H1 (cell line): ENCODE data around the gene RPA3. TPM values are rescaled to one million over a fixed set of nuclear protein-coding genes. Genes with fewer than 3 reads are reported as not detected.

ENCODE experiments used
- CTCF ChIA-PET: fragments of 300-600 bp; sonication (Branson Sonifier 250); formaldehyde crosslinking; loops from one replicate; lab custom pipeline; 2021; ENCODE audit not compliant: partially characterized antibody; lab: Charles Lee
- POLR2A ChIA-PET: fragments of 300-600 bp; sonication (Branson Sonifier 250); formaldehyde crosslinking; loops from one replicate; lab custom pipeline; 2021; ENCODE audit warnings: inconsistent platforms; ENCODE audit not compliant: partially characterized antibody; lab: Charles Lee
- DNase-seq, 2 experiments: peaks; one replicate each; pipeline versions ENCODE4 v3.0.0 to v3.0.0-alpha.2; 2010 to 2022; ENCODE audit warnings: low spot score in 2 of 2, low read depth in 1 of 2, mixed read lengths in 1 of 2
- FAIRE-seq: peaks from 2 replicates; lab custom pipeline; 2011; peaks lifted over from hg19 to GRCh38; lab: Jason Lieb, UNC
- H2AFZ ChIP-seq: 2 replicates; pipeline ENCODE4 v1.8.1; 2012; ENCODE audit warnings: low read length, inconsistent platforms
- H2AK5ac ChIP-seq: 2 replicates; pipeline ENCODE4 v1.6.1; 2013; ENCODE audit warnings: low read depth, low read length
- H2BK120ac ChIP-seq: replicated peaks from 2 replicates; pipeline ENCODE3; 2013; ENCODE audit warnings: low read depth, low read length, inconsistent platforms
- H2BK12ac ChIP-seq: 2 replicates; pipeline ENCODE4 v1.6.1; 2013; ENCODE audit warnings: low read depth, low read length
- H2BK15ac ChIP-seq: 2 replicates; pipeline ENCODE4 v1.6.1; 2013; ENCODE audit warnings: low read length
- H2BK20ac ChIP-seq: 2 replicates; pipeline ENCODE4 v1.6.1; 2013; ENCODE audit warnings: low read length
- H2BK5ac ChIP-seq: 2 replicates; pipeline ENCODE4 v1.6.1; 2013; ENCODE audit warnings: low read depth, low read length
- H3K14ac ChIP-seq: 2 replicates; pipeline ENCODE4 v1.6.1; 2013; ENCODE audit warnings: inconsistent platforms; ENCODE audit not compliant: insufficient read length
- H3K18ac ChIP-seq: 2 replicates; pipeline ENCODE4 v1.6.1; 2013; ENCODE audit warnings: low read length; ENCODE audit errors: extremely low read depth
- H3K23ac ChIP-seq: 2 replicates; pipeline ENCODE4 v1.6.1; 2013; ENCODE audit warnings: inconsistent platforms; ENCODE audit not compliant: insufficient read length
- H3K23me2 ChIP-seq: 2 replicates; pipeline ENCODE4 v1.6.1; 2013; ENCODE audit warnings: low read depth, low read length
- H3K27ac ChIP-seq: 2 replicates; pipeline ENCODE4 v1.6.1; 2011; ENCODE audit warnings: low read depth, low read length, inconsistent platforms
- H3K27me3 ChIP-seq, 4 experiments: replicated peaks in 1 of 4; 1 replicate in 1 of 4; 2 replicates in 3 of 4; pipeline versions ENCODE4 v1.6.1 to v1.8.1; 2011 to 2013; ENCODE audit warnings: low read length in 3 of 4, mild to moderate bottlenecking in 3 of 4, inconsistent platforms in 2 of 4, mixed read lengths in 2 of 4, moderate library complexity in 1 of 4; ENCODE audit not compliant: control insufficient read depth in 3 of 4, insufficient read depth in 3 of 4; ENCODE audit errors: extremely low read depth in 1 of 4
- H3K36me3 ChIP-seq, 4 experiments: 2 replicates each; pipeline versions ENCODE4 v1.6.1 to v1.8.1; 2011 to 2013; ENCODE audit warnings: mild to moderate bottlenecking in 4 of 4, low read length in 3 of 4, moderate library complexity in 2 of 4, control low read depth in 1 of 4, inconsistent platforms in 1 of 4; ENCODE audit not compliant: insufficient read depth in 4 of 4, control insufficient read depth in 2 of 4
- H3K4ac ChIP-seq: replicated peaks from 2 replicates; pipeline ENCODE3; 2013; ENCODE audit warnings: low read length, low read depth, mixed read lengths, inconsistent platforms; ENCODE audit not compliant: insufficient read length
- H3K4me1 ChIP-seq, 4 experiments: replicated peaks in 1 of 4; 1 replicate in 1 of 4; 2 replicates in 3 of 4; pipeline versions ENCODE4 v1.6.1 to v1.8.1; 2011 to 2013; ENCODE audit warnings: low read length in 3 of 4, inconsistent platforms in 2 of 4, mixed read lengths in 1 of 4; ENCODE audit not compliant: insufficient read depth in 4 of 4, control insufficient read depth in 3 of 4
- H3K4me2 ChIP-seq, 2 experiments: 2 replicates each; pipeline versions ENCODE4 v1.6.1 to v1.8.1; 2011 to 2013; ENCODE audit warnings: low read depth in 2 of 2, low read length in 2 of 2, control low read depth in 1 of 2, inconsistent platforms in 1 of 2, mild to moderate bottlenecking in 1 of 2; ENCODE audit not compliant: insufficient read depth in 1 of 2
- H3K4me3 ChIP-seq, 4 experiments: fragments of 200-600, 300-600 bp in 1 of 4; sonication (generic), shearing (Covaris generic), sonication (Bioruptor Twin) in 1 of 4; 2 replicates each; pipeline versions ENCODE4 v1.5.1 to v1.8.1; 2011 to 2016; ENCODE audit warnings: low read length in 4 of 4, low read depth in 3 of 4, control low read depth in 2 of 4, inconsistent platforms in 2 of 4, mild to moderate bottlenecking in 2 of 4, mixed read lengths in 1 of 4, moderate library complexity in 1 of 4; ENCODE audit not compliant: insufficient read depth in 2 of 4; ENCODE audit errors: extremely low read depth in 1 of 4
- H3K56ac ChIP-seq: replicated peaks from 2 replicates; pipeline ENCODE3; 2013; ENCODE audit warnings: low read depth, mild to moderate bottlenecking, mixed read lengths, low read length, inconsistent platforms; ENCODE audit not compliant: insufficient read length
- H3K79me1 ChIP-seq: 2 replicates; pipeline ENCODE4 v1.6.1; 2013; ENCODE audit warnings: low read depth, low read length, control low read depth
- H3K79me2 ChIP-seq, 2 experiments: 2 replicates each; pipeline versions ENCODE4 v1.6.1 to v1.8.1; 2012 to 2013; ENCODE audit warnings: low read length in 2 of 2, mild to moderate bottlenecking in 2 of 2, inconsistent platforms in 1 of 2; ENCODE audit not compliant: insufficient read depth in 2 of 2, control insufficient read depth in 1 of 2
- H3K9ac ChIP-seq, 4 experiments: replicated peaks in 1 of 4; 1 replicate in 1 of 4; 2 replicates in 3 of 4; pipeline versions ENCODE4 v1.6.1 to v1.8.1; 2011 to 2013; ENCODE audit warnings: low read depth in 3 of 4, low read length in 3 of 4, control low read depth in 2 of 4, mild to moderate bottlenecking in 2 of 4, moderate library complexity in 2 of 4, inconsistent platforms in 1 of 4; ENCODE audit errors: extremely low read depth in 1 of 4
- H3K9me3 ChIP-seq, 2 experiments: 2 replicates each; pipeline versions ENCODE4 v1.6.1 to v1.8.1; 2012 to 2013; ENCODE audit warnings: mild to moderate bottlenecking in 2 of 2, moderate library complexity in 2 of 2, control low read depth in 1 of 2, inconsistent platforms in 1 of 2, low read depth in 1 of 2, low read length in 1 of 2, mixed read lengths in 1 of 2; ENCODE audit not compliant: insufficient read depth in 2 of 2
- H4K20me1 ChIP-seq, 2 experiments: replicated peaks in 1 of 2; 2 replicates each; pipeline versions ENCODE3 to v1.8.1; 2011 to 2013; ENCODE audit warnings: inconsistent platforms in 2 of 2, low read length in 2 of 2, mild to moderate bottlenecking in 1 of 2; ENCODE audit not compliant: insufficient read depth in 2 of 2, control insufficient read depth in 1 of 2
- H4K5ac ChIP-seq: 2 replicates; pipeline ENCODE4 v1.6.1; 2013; ENCODE audit warnings: low read length, low read depth, mixed read lengths, inconsistent platforms; ENCODE audit not compliant: insufficient read length
- H4K8ac ChIP-seq: 2 replicates; pipeline ENCODE4 v1.8.0; 2013; ENCODE audit warnings: mild to moderate bottlenecking, moderate library complexity, low read length, inconsistent platforms; ENCODE audit not compliant: insufficient read depth; ENCODE audit errors: extremely low read depth
- H4K91ac ChIP-seq: replicated peaks from 2 replicates; pipeline ENCODE3; 2013; ENCODE audit warnings: low read length, mixed read lengths, inconsistent platforms; ENCODE audit not compliant: insufficient read length
- GTF2F1 ChIP-seq: IDR thresholded peaks from 2 replicates; pipeline ENCODE4 v1.6.1; 2012; ENCODE audit warnings: low read depth, low read length, improper control_type of control experiment, borderline replicate concordance
- PHF8 ChIP-seq: fragments of 200-600 bp; sonication (generic); conservative IDR thresholded peaks from 2 replicates; pipeline ENCODE4 v1.7.1; 2012; ENCODE audit warnings: low read depth, mild to moderate bottlenecking, inconsistent platforms, low read length, moderate library complexity
- SRF ChIP-seq: IDR thresholded peaks from 2 replicates; pipeline ENCODE4 v1.6.1; 2011; ENCODE audit warnings: mild to moderate bottlenecking, low read depth, low read length, moderate library complexity
- TAF1 ChIP-seq: IDR thresholded peaks from 2 replicates; pipeline ENCODE4 v1.6.1; 2011; ENCODE audit warnings: mild to moderate bottlenecking, low read depth, low read length
- WGBS, 2 experiments: shearing (Covaris generic) in 1 of 2; methylation state at CpG; one replicate each; pipeline versions ENCODE4 v1.1.6 to v1.1.7; 2013 to 2015; ENCODE audit warnings: low lambda C conversion rate in 2 of 2, mixed read lengths in 2 of 2, inconsistent platforms in 1 of 2, low coverage in 1 of 2, missing lambda C conversion rate in 1 of 2; ENCODE audit not compliant: insufficient replicate concordance in 2 of 2, insufficient coverage in 1 of 2, insufficient read length in 1 of 2; ENCODE audit errors: extremely low coverage in 1 of 2, missing lambda C conversion rate in 1 of 2; 5-methylcytosine and 5-hydroxymethylcytosine counted together
- polyA plus RNA-seq, 7 experiments: library from polyadenylated mRNA; depleted of rRNA in 3 of 7; stranded (reverse) in 5 of 7; unstranded in 2 of 7; fragments of >200 nt in 5 of 7; fragments of 200-250 nt in 2 of 7; gene quantifications; 1 replicate in 5 of 7; 2 replicates in 1 of 7; 4 replicates in 1 of 7; pipeline versions ENCODE4 v1.2.1 to v1.2.3, GENCODE V29; 2011 to 2013; ENCODE audit warnings: missing spikeins in 2 of 7, mixed read lengths in 2 of 7
- total RNA-seq: library from RNA; stranded (reverse); fragmentation: NEBNext Ultra II Directional; extraction: Animal tissue kit (Norgen Biotek cat#: 25700); gene quantifications from 2 replicates; pipeline ENCODE4 v1.2.1, GENCODE V29; 2021

The RPA3 gene
- total and polyA plus RNA-seq, 2 of the 8 experiments (the other 6 are each of a cell fraction or from before 2014, with no cell fraction given): 60.2 to 105 TPM

GRCh38 chr7:7704867-7705266 lies 13.5 kb downstream of the RPA3 start:
- no peak overlapping the region for H3K27ac ChIP-seq
- H2AK5ac ChIP-seq: no peak overlapping the region
- TF ChIP-seq TAF1 (no peak), SRF (no peak), PHF8 (no peak), GTF2F1 (no peak)
- H2BK120ac ChIP-seq: no peak overlapping the region
- no peak overlapping the region for H3K9ac ChIP-seq
- no peaks in the 10 kb centered on the region for H3K79me2 ChIP-seq
- H3K56ac ChIP-seq: no peak overlapping the region
- H3K4me2 ChIP-seq: no peak overlapping the region
- H3K23ac ChIP-seq: no peak overlapping the region
- H3K23me2 ChIP-seq: no peaks in the 10 kb centered on the region
- ChIA-PET CTCF (no interaction called here), POLR2A (no interaction called here)
- H2BK15ac ChIP-seq: no peak overlapping the region
- peaks cover 0 to 19% (median 1%) of the 10 kb centered on the region in 4 experiments; a peak in 3 of 7 replicates for H3K4me1 ChIP-seq
- no peak overlapping the region for H3K4ac ChIP-seq
- no peak overlapping the region for H3K18ac ChIP-seq
- 84% methylated on average over 4 of the region's 4 CpGs; no CpG with 5 or more reads in 1 of the 2 experiments for WGBS, 2 experiments
- H3K4me3 ChIP-seq: no peak overlapping the region
- H2BK20ac ChIP-seq: no peak overlapping the region
- H3K14ac ChIP-seq: no peak overlapping the region
- no peaks in the 10 kb centered on the region for H3K9me3 ChIP-seq
- H3K27me3 ChIP-seq: no peaks in the 10 kb centered on the region
- H4K5ac ChIP-seq: no peak overlapping the region
- no peak for DNase-seq
- H2BK12ac ChIP-seq: no peak overlapping the region
- H3K36me3 ChIP-seq: no peaks in the 10 kb centered on the region
- no peak for FAIRE-seq
- no peak overlapping the region for H2AFZ ChIP-seq
- no peak overlapping the region for H4K91ac ChIP-seq
- H4K20me1 ChIP-seq: no peaks in the 10 kb centered on the region
- no peak overlapping the region for H4K8ac ChIP-seq
- H2BK5ac ChIP-seq: no peak overlapping the region
- no peaks in the 10 kb centered on the region for H3K79me1 ChIP-seq
